Cerebellar cortex (tissue), 1 donor: ENCODE measurements around the gene NRXN3.

Experiments
- DNase-seq: peaks from one replicate; pipeline ENCODE4 v3.0.0-alpha.2; 2015; ENCODE audit warnings: low spot score

NRXN3 gene

GRCh38 chr14:78173346-78174035 is 3.3 kb downstream of the NRXN3 start:
- no peak for DNase-seq

- DNase-seq, result no peak
Observed at GRCh38 chr14:78175412-78175811, 5.2 kb downstream of the NRXN3 start.

- DNase-seq, result no peak
Observed at GRCh38 chr14:78178071-78178470, 7.9 kb downstream of the NRXN3 start.

GRCh38 chr14:78178971-78179370 is 8.8 kb downstream of the NRXN3 start:
- no peak for DNase-seq

- no peak for DNase-seq
Observed at GRCh38 chr14:78181270-78181669, 11.1 kb downstream of the NRXN3 start.

GRCh38 chr14:78182722-78183121 is 12.5 kb downstream of the NRXN3 start:
- DNase-seq, result no peak

- DNase-seq, result no peak
Observed at GRCh38 chr14:78184157-78184556, 14.0 kb downstream of the NRXN3 start.

- no peak for DNase-seq
Observed at GRCh38 chr14:78186277-78186676, 16.1 kb downstream of the NRXN3 start.

GRCh38 chr14:78188882-78189281 is 18.7 kb downstream of the NRXN3 start:
- DNase-seq, result no peak

- no peak for DNase-seq
Observed at GRCh38 chr14:78195431-78195830, 25.3 kb downstream of the NRXN3 start.

- no peak for DNase-seq
Observed at GRCh38 chr14:78196323-78196722, 26.1 kb downstream of the NRXN3 start.

- DNase-seq, result no peak
Observed at GRCh38 chr14:78197051-78197450, 26.9 kb downstream of the NRXN3 start.

- no peak for DNase-seq
Observed at GRCh38 chr14:78202163-78202562, 32.0 kb downstream of the NRXN3 start.

- no peak for DNase-seq
Observed at GRCh38 chr14:78202976-78203375, 32.8 kb downstream of the NRXN3 start.

GRCh38 chr14:78207414-78207813 is 37.2 kb downstream of the NRXN3 start:
- DNase-seq, result no peak

- DNase-seq, result no peak
Observed at GRCh38 chr14:78220273-78220672, 50.1 kb downstream of the NRXN3 start.

GRCh38 chr14:78222746-78223145 is 52.6 kb downstream of the NRXN3 start:
- no peak for DNase-seq

- no peak for DNase-seq
Observed at GRCh38 chr14:78227248-78228077, 57.3 kb downstream of the NRXN3 start.

- no peak for DNase-seq
Observed at GRCh38 chr14:78228702-78229327, 58.6 kb downstream of the NRXN3 start.

GRCh38 chr14:78232231-78233000 is 62.2 kb downstream of the NRXN3 start:
- DNase-seq, result no peak

GRCh38 chr14:78238141-78238540 is 68.0 kb downstream of the NRXN3 start:
- no peak for DNase-seq

- DNase-seq, result no peak
Observed at GRCh38 chr14:78240567-78240966, 70.4 kb downstream of the NRXN3 start.
